Neural progenitor cell (in vitro differentiated cells): ENCODE data around the gene MMP25. TPM values are rescaled to one million over a fixed set of nuclear protein-coding genes. Genes with fewer than 3 reads are reported as not detected.

Source experiments
- DNase-seq: peaks from one replicate; pipeline ENCODE4 v3.0.0-alpha.2; 2016; ENCODE audit warnings: low spot score
- H2AFZ ChIP-seq: fragments of 200-600 bp; sonication (generic); replicated peaks from 2 replicates; pipeline ENCODE4 v1.6.1; 2016; ENCODE audit warnings: antibody characterized with exemption
- H3F3A ChIP-seq: fragments of 200-600 bp; sonication (generic); 2 replicates; pipeline ENCODE4 v1.6.1; 2016; ENCODE audit warnings: antibody characterized with exemption, low read depth
- H3K27ac ChIP-seq: fragments of 200-600 bp; sonication (generic); 2 replicates; pipeline ENCODE4 v1.5.1; 2016; ENCODE audit warnings: mild to moderate bottlenecking
- H3K27me3 ChIP-seq: fragments of 200-600 bp; sonication (generic); 2 replicates; pipeline ENCODE4 v1.6.1; 2016; ENCODE audit warnings: mild to moderate bottlenecking, moderate library complexity
- H3K36me3 ChIP-seq: fragments of 200-600 bp; sonication (generic); 2 replicates; pipeline ENCODE4 v1.5.1; 2016
- H3K4me1 ChIP-seq: fragments of 200-600 bp; sonication (generic); 2 replicates; pipeline ENCODE4 v1.6.1; 2016; ENCODE audit warnings: mixed run types
- H3K4me2 ChIP-seq: fragments of 200-600 bp; sonication (generic); 2 replicates; pipeline ENCODE4 v1.6.1; 2016
- H3K4me3 ChIP-seq: fragments of 200-600 bp; sonication (generic); 2 replicates; pipeline ENCODE4 v1.5.1; 2016
- H3K79me2 ChIP-seq: fragments of 200-600 bp; sonication (generic); 2 replicates; pipeline ENCODE4 v1.6.1; 2016; ENCODE audit warnings: low read depth
- H3K9ac ChIP-seq: fragments of 200-600 bp; sonication (generic); 2 replicates; pipeline ENCODE4 v1.6.1; 2016
- H3K9me3 ChIP-seq: fragments of 200-600 bp; sonication (generic); 2 replicates; pipeline ENCODE4 v1.5.1; 2016; ENCODE audit warnings: low read depth
- H4K20me1 ChIP-seq: fragments of 200-600 bp; sonication (generic); 2 replicates; pipeline ENCODE4 v1.6.1; 2016; ENCODE audit warnings: low read depth
- H3K27ac Mint-ChIP-seq: 3 replicates; pipeline ENCODE4 v1.8.0; 2021; ENCODE audit warnings: mixed read lengths
- H3K27me3 Mint-ChIP-seq: 2 replicates; pipeline ENCODE4 v1.8.0; 2022; ENCODE audit warnings: low read depth, mild to moderate bottlenecking, inconsistent platforms, moderate library complexity, mixed read lengths; ENCODE audit not compliant: insufficient read depth
- H3K36me3 Mint-ChIP-seq: 3 replicates; pipeline ENCODE4 v1.8.0; 2021; ENCODE audit warnings: mixed read lengths
- H3K4me1 Mint-ChIP-seq: 3 replicates; pipeline ENCODE4 v1.8.0; 2021; ENCODE audit warnings: mixed read lengths
- H3K4me3 Mint-ChIP-seq: 3 replicates; pipeline ENCODE4 v1.8.0; 2021; ENCODE audit warnings: mild to moderate bottlenecking, moderate library complexity, mixed read lengths
- H3K9me3 Mint-ChIP-seq: 3 replicates; pipeline ENCODE4 v1.8.0; 2020; ENCODE audit warnings: mixed read lengths
- CTCF ChIP-seq: fragments of 200-600 bp; sonication (generic); IDR thresholded peaks from 2 replicates; pipeline ENCODE4 v1.5.1; 2017; ENCODE audit warnings: antibody characterized with exemption, mild to moderate bottlenecking
- EZH2 ChIP-seq: fragments of 200-600 bp; sonication (generic); IDR thresholded peaks from 2 replicates; pipeline ENCODE4 v1.6.1; 2017; ENCODE audit warnings: antibody characterized with exemption, mild to moderate bottlenecking, moderate library complexity
- EZH2phosphoT487 ChIP-seq: fragments of 200-600 bp; sonication (generic); IDR thresholded peaks from 2 replicates; pipeline ENCODE4 v1.6.1; 2017; ENCODE audit warnings: antibody characterized with exemption
- total RNA-seq: library from RNA; depleted of rRNA; stranded (reverse); fragments of >200 nt; gene quantifications from 2 replicates; pipeline ENCODE4 v1.2.3, GENCODE V29; 2015; ENCODE audit warnings: low replicate concordance

The MMP25 gene
- total RNA-seq, 1 donor from 2014 or later: 0.58 TPM

- TF ChIP-seq CTCF (no peak), EZH2 (no peak), EZH2phosphoT487 (no peak)
- no peak for DNase-seq
- Mint-ChIP-seq H3K36me3 (peaks cover 2% of the 10 kb centered on the region), H3K4me1 (peaks cover 11% of the 10 kb centered on the region), H3K9me3 (no peaks in the 10 kb centered on the region), H3K27me3 (peaks cover 6% of the 10 kb centered on the region), H3K4me3 (peak overlapping the region; percentile 82), H3K27ac (peak overlapping the region; percentile 91)
- Histone ChIP-seq H3K9me3 (no peaks in the 10 kb centered on the region), H4K20me1 (peaks cover 16% of the 10 kb centered on the region), H3K4me2 (peak overlapping the region; percentile 98), H3K9ac (no peak overlapping the region), H2AFZ (peak overlapping the region; percentile 97), H3K27me3 (peaks cover 47% of the 10 kb centered on the region), H3K4me1 (peaks cover 4% of the 10 kb centered on the region), H3K27ac (no peak overlapping the region), H3F3A (peaks cover 5% of the 10 kb centered on the region), H3K79me2 (no peaks in the 10 kb centered on the region), H3K36me3 (no peaks in the 10 kb centered on the region), H3K4me3 (peak overlapping the region; percentile 96)
These were observed 13.4 kb downstream of the MMP25 start for GRCh38 chr16:3059723-3060242.

DNA sequence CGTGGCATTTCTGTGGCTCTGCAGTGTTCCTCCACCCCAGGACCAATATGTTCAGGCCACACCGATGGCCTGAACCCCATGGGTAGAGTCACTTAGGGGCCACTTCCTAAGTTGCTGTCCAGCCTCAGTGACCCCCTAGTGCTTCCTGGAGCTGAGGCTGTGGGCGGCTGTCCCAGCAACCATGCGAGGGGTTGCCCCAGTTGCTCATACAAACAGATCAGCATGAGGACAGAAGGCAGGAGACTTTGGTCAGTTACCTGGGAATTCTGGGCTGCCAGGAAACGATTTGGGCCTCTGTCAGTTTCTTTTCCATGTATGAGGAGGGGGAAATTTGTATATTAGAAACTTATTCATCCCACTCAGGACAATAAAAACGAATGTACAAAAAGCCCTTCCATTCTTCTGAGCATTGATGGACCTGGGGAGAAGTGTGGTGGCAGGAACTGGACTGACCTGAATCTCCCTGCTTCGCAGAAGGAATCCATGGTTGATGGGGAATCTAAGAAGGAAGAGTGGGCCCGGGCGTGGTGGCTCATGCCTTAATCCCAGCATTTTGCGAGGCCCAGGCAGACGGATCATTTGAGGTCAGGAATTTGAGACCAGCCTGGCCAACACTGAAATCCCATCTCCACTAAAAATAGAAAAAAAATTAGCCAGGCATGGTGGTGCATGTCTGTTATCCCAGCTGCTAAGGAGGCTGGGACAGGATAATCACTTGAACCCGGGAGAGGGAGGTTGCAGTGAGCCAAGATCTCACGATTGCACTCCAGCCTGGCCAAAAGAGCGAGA is 14.2 kb downstream of the MMP25 start:
- H3K4me1 Mint-ChIP-seq: peaks cover 8% of the 10 kb centered on the region
- H3K79me2 ChIP-seq: no peaks in the 10 kb centered on the region
- peak overlapping the region; percentile 82 for H3K4me3 Mint-ChIP-seq
- H3K9me3 Mint-ChIP-seq: no peaks in the 10 kb centered on the region
- no peak overlapping the region for H3K27ac ChIP-seq
- peaks cover 47% of the 10 kb centered on the region for H3K27me3 ChIP-seq
- no peaks in the 10 kb centered on the region for H3K36me3 ChIP-seq
- H3K27me3 Mint-ChIP-seq: peaks cover 7% of the 10 kb centered on the region
- DNase-seq: no peak
- no peak overlapping the region for H3K4me2 ChIP-seq
- no peak overlapping the region for H3K4me3 ChIP-seq
- H4K20me1 ChIP-seq: peaks cover 16% of the 10 kb centered on the region
- H3K27ac Mint-ChIP-seq: no peak overlapping the region
- no peak overlapping the region for H2AFZ ChIP-seq
- H3K9me3 ChIP-seq: no peaks in the 10 kb centered on the region
- H3K36me3 Mint-ChIP-seq: no peaks in the 10 kb centered on the region
- peaks cover 5% of the 10 kb centered on the region for H3F3A ChIP-seq
- peaks cover 4% of the 10 kb centered on the region for H3K4me1 ChIP-seq
- no peak overlapping the region for H3K9ac ChIP-seq
- TF ChIP-seq EZH2 (no peak), EZH2phosphoT487 (no peak), CTCF (no peak)

DNA sequence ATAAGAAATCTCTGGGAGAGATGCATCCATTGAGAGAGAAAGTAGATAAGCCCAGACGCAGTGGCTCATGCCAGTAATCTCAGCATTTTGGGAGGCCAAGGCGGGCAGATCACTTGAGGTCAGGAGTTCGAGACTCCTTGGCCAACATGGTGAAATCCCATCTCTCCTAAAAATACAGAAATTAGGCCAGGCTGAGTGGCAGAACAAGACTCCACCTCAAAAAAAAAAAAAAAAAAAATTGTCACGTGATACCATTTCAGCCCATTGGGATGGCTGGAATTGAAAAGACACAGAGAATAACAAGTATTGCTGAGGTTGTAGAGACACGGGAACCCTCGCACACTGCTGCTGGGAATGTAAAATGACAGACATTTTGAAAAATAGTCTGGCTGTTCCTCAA is 16.2 kb downstream of the MMP25 start:
- Histone ChIP-seq H4K20me1 (peaks cover 9% of the 10 kb centered on the region), H3K9me3 (no peaks in the 10 kb centered on the region), H3K27ac (no peak overlapping the region), H3K36me3 (no peaks in the 10 kb centered on the region), H3K4me2 (no peak overlapping the region), H3F3A (peaks cover 5% of the 10 kb centered on the region), H3K9ac (no peak overlapping the region), H3K4me1 (peaks cover 4% of the 10 kb centered on the region), H2AFZ (no peak overlapping the region), H3K79me2 (no peaks in the 10 kb centered on the region), H3K27me3 (peaks cover 37% of the 10 kb centered on the region), H3K4me3 (no peak overlapping the region)
- TF ChIP-seq EZH2 (no peak), EZH2phosphoT487 (no peak), CTCF (no peak)
- no peak overlapping the region for H3K27ac Mint-ChIP-seq
- H3K9me3 Mint-ChIP-seq: no peaks in the 10 kb centered on the region
- peaks cover 8% of the 10 kb centered on the region for H3K4me1 Mint-ChIP-seq
- H3K27me3 Mint-ChIP-seq: peaks cover 10% of the 10 kb centered on the region
- no peak overlapping the region for H3K4me3 Mint-ChIP-seq
- DNase-seq: no peak
- no peaks in the 10 kb centered on the region for H3K36me3 Mint-ChIP-seq
